Measurements from ENCODE around the gene ATP2C2.

The ATP2C2 gene

DNA sequence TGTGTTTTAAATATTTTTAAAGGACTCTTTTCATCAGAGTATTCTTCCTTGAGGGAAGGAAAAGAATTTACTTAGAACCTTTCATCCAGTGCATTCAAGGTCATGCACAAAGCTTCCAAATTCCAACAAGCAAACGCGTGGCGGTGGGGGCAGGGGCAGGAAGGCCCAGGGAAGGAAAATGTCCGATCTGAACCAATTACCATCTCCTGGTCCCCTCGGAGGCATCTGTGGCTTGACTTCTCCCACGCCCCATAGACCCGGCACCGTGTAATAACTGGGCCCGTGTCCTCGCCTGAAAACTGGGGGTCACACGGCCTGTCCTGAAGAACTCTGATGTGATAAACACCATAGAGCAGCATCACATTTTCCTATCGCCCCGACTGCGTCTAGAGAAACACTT is 117.8 kb downstream of the ATP2C2 start:
- H3K36me3 ChIP-seq (ENCODE audit: control insufficient read depth, insufficient read depth, low read length) = peaks cover 37% of the 10 kb centered on the region

DNA sequence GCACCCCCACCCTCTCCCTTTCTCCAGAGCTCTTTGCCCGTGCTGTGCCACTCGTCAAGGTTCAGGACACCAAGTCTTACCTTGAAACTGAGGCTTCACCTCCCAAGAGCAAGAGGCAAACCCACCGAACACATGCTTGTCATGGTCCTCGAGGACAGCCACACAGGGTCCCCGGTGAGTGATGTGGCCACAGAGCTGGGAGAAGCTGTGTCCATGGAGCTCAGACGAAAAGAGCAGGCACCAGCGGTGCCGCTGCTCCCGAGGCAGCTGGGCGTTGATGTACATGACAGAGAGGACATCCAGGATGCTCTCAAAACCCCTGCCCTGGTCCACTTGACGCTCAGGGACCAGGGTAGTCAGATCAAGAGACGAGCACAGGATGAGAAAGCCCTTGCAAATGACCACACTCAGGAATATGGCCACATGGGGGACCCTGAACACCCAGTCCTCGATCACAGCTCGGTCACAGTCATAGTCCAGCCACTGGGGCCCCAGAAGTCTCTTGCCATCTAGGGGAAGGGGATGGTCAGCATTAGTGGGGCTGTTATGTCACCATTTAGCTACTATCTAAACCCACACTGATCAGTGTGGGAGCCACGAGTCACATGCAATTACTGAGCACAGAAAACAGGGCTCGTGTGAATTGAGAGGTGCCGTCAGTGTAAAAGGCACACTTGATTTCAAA is 118.4 kb downstream of the ATP2C2 start:
- no peaks in the 10 kb centered on the region for H3K4me1 ChIP-seq (ENCODE audit: control insufficient read depth, insufficient read depth, low read length)
- H3K9ac ChIP-seq (ENCODE audit: low read depth, low read length) = no peak overlapping the region

More for the DNA sequence above, 117.8 kb downstream of the ATP2C2 start:
- Histone ChIP-seq H3K9ac (ENCODE audit: low read depth, low read length) (no peak overlapping the region), H3K4me1 (ENCODE audit: control insufficient read depth, insufficient read depth, low read length) (no peaks in the 10 kb centered on the region), H3K4me3 (ENCODE audit: low read depth, low read length) (no peak overlapping the region), H3K27me3 (ENCODE audit: control insufficient read depth, insufficient read depth, low read length) (no peaks in the 10 kb centered on the region), H3K27ac (ENCODE audit: low read depth, low read length) (no peak overlapping the region), H3K9me3 (ENCODE audit: control insufficient read depth, insufficient read depth, low read length) (no peaks in the 10 kb centered on the region)

DNA sequence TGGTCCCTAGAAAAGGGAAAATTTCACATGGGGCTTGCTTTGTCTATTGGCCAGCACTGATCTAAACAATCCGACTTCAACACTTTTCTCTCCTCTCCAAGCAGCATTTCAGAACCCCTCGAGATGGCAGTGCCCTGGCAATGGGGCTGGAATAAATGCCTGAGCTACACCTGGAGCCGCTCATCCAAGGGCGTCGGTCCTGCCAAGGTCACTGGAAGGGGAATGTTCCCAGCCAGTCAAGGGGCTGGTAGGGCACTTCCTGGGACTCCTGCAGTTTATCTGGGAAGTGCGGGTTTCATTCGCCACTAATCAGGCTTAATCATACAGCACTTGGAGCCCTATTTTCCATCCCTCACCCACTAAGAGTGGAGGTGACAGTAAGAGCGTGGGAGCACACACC is 119.0 kb downstream of the ATP2C2 start:
- Histone ChIP-seq H3K27me3 (ENCODE audit: control insufficient read depth, insufficient read depth, low read length) (no peaks in the 10 kb centered on the region), H3K27ac (ENCODE audit: low read depth, low read length) (no peak overlapping the region), H3K4me1 (ENCODE audit: control insufficient read depth, insufficient read depth, low read length) (no peaks in the 10 kb centered on the region), H3K36me3 (ENCODE audit: control insufficient read depth, insufficient read depth, low read length) (peaks cover 37% of the 10 kb centered on the region), H3K9me3 (ENCODE audit: control insufficient read depth, insufficient read depth, low read length) (no peaks in the 10 kb centered on the region), H3K4me3 (ENCODE audit: low read depth, low read length) (no peak overlapping the region), H3K9ac (ENCODE audit: low read depth, low read length) (no peak overlapping the region)

More for the DNA sequence above, 118.4 kb downstream of the ATP2C2 start:
- Histone ChIP-seq H3K27ac (ENCODE audit: low read depth, low read length) (no peak overlapping the region), H3K4me3 (ENCODE audit: low read depth, low read length) (no peak overlapping the region), H3K36me3 (ENCODE audit: control insufficient read depth, insufficient read depth, low read length) (peaks cover 37% of the 10 kb centered on the region), H3K27me3 (ENCODE audit: control insufficient read depth, insufficient read depth, low read length) (no peaks in the 10 kb centered on the region), H3K9me3 (ENCODE audit: control insufficient read depth, insufficient read depth, low read length) (no peaks in the 10 kb centered on the region)

DNA sequence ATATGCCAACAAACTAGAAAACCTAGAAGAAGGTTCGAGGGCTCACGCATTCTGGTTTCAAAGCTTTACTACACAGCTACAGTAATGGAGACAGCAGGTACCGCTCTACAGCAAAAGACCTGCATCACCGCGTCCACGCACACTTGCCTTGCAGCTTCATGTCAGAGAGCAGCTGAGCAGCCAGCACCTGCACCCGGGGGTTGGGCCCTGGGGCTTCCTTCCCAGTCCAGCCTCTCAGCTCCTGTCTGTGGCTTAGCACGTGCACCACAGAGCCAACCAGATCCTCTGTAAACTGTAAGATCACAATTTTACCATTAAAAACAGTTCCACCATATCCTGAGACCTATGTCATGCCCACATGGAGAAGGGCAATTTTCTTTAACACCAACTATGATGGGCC is 120.8 kb downstream of the ATP2C2 start:
- no peaks in the 10 kb centered on the region for H3K4me1 ChIP-seq (ENCODE audit: control insufficient read depth, insufficient read depth, low read length)
- H3K9me3 ChIP-seq (ENCODE audit: control insufficient read depth, insufficient read depth, low read length) = peaks cover 16% of the 10 kb centered on the region
- peaks cover 43% of the 10 kb centered on the region for H3K36me3 ChIP-seq (ENCODE audit: control insufficient read depth, insufficient read depth, low read length)
- H3K9ac ChIP-seq (ENCODE audit: low read depth, low read length) = no peak overlapping the region
- no peaks in the 10 kb centered on the region for H3K27me3 ChIP-seq (ENCODE audit: control insufficient read depth, insufficient read depth, low read length)
- no peak overlapping the region for H3K4me3 ChIP-seq (ENCODE audit: low read depth, low read length)
- no peak overlapping the region for H3K27ac ChIP-seq (ENCODE audit: low read depth, low read length)

DNA sequence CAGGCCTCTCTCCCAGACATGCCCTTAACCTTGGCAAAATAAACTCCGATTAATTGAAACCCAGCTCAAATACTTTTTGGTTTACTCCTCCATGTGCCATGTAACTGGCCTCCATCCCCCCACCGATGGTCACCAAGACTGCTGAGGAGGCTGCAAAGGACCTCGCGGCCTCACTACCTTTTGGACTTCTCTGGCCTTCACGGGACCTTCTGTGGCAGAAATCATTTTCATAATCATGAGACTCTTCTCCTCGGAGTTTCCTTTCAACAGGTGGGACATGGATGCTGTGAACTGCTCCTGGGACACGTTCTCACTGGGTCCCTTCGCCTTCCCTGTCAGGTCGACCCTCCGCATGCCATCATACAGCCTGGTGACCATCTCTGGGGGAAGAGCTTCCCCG is 127.2 kb downstream of the ATP2C2 start:
- H3K9ac ChIP-seq (ENCODE audit: low read depth, low read length) = no peak overlapping the region
- peaks cover 50% of the 10 kb centered on the region for H3K36me3 ChIP-seq (ENCODE audit: control insufficient read depth, insufficient read depth, low read length)
- H3K27ac ChIP-seq (ENCODE audit: low read depth, low read length) = no peak overlapping the region
- no peak overlapping the region for H3K4me3 ChIP-seq (ENCODE audit: low read depth, low read length)
- H3K27me3 ChIP-seq (ENCODE audit: control insufficient read depth, insufficient read depth, low read length) = no peaks in the 10 kb centered on the region
- H3K9me3 ChIP-seq (ENCODE audit: control insufficient read depth, insufficient read depth, low read length) = peaks cover 19% of the 10 kb centered on the region
- no peaks in the 10 kb centered on the region for H3K4me1 ChIP-seq (ENCODE audit: control insufficient read depth, insufficient read depth, low read length)

DNA sequence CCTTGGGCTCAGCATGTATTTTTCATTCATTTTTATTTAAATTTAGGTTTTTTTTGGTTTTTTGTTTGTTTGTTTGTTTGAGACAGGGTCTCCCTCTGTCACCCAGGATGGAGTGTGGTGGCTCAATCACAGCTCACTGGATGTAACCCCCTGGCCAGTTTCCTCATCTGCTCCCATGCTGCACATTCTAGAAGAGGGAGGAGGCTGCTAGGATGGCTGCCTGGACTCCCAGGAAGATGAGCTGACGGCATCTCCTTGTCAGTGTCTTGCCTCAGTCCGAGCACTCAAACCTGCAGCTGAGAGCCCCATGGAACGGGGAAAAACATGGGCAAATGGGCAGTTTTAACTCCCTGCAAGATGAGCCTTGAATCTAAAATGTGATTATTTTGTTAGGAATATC is 128.7 kb downstream of the ATP2C2 start:
- Histone ChIP-seq H3K27ac (ENCODE audit: low read depth, low read length) (no peak overlapping the region), H3K4me1 (ENCODE audit: control insufficient read depth, insufficient read depth, low read length) (no peaks in the 10 kb centered on the region), H3K9ac (ENCODE audit: low read depth, low read length) (no peak overlapping the region), H3K4me3 (ENCODE audit: low read depth, low read length) (no peak overlapping the region), H3K9me3 (ENCODE audit: control insufficient read depth, insufficient read depth, low read length) (peaks cover 19% of the 10 kb centered on the region), H3K27me3 (ENCODE audit: control insufficient read depth, insufficient read depth, low read length) (no peaks in the 10 kb centered on the region), H3K36me3 (ENCODE audit: control insufficient read depth, insufficient read depth, low read length) (peaks cover 50% of the 10 kb centered on the region)

DNA sequence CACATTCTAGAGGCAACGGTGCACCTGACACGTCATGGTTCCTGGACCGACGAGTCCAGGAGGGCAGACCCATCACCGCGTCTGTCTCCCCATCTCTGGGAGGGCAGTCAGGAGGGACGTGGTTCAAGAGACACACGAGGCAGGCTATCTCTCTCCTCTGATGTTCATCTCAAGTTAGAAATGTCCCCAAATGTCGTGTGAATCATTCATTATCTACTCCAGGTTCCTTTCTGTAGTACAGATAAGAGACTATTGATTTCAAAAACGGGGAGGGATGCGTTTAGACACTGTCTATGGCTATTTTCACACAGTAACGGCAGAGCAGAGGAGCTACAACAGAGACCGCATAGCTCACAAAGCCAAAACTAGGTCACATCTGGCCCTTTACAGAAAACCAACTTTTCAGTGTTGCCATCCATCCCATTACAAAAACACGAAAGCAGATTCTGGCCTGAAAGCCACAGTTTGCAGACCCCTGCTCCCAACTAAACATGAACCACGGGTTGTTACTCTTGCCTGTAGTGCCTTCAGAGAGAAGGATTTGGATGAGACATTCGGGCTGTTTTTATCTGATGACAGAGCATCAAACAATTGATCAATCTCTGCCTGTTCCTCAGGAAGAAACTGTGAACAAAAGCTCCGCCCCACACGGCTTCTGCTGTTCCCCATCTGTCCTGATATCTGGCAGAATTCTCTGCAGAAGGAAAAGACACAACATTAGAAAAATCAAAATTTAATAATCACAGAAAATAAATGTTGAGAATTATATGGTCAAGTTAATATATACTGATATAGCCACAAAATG is 129.3 kb downstream of the ATP2C2 start:
- Histone ChIP-seq H3K9ac (ENCODE audit: low read depth, low read length) (no peak overlapping the region), H3K27ac (ENCODE audit: low read depth, low read length) (no peak overlapping the region), H3K27me3 (ENCODE audit: control insufficient read depth, insufficient read depth, low read length) (no peaks in the 10 kb centered on the region), H3K4me3 (ENCODE audit: low read depth, low read length) (no peak overlapping the region), H3K9me3 (ENCODE audit: control insufficient read depth, insufficient read depth, low read length) (peaks cover 17% of the 10 kb centered on the region), H3K4me1 (ENCODE audit: control insufficient read depth, insufficient read depth, low read length) (no peaks in the 10 kb centered on the region), H3K36me3 (ENCODE audit: control insufficient read depth, insufficient read depth, low read length) (peaks cover 55% of the 10 kb centered on the region)

DNA sequence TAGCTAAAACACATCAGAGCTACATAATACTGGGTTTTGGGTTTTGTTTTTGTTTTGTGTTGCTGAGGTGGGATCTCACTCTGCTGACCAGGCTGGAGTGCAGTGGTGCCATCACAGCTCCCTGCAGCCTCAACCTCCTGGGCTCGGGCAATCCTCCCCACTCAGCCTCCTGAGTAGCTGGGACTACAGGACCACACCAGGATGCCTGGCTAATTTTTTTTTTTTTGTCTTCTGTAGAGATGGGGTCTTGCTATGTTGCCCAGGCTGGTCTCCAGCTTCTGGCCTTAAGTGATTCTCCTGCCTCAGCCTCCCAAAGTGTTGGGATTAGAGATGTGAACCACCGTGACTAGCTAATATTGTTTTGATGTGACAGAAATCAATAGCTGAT is 129.9 kb downstream of the ATP2C2 start:
- Histone ChIP-seq H3K27ac (ENCODE audit: low read depth, low read length) (no peak overlapping the region), H3K27me3 (ENCODE audit: control insufficient read depth, insufficient read depth, low read length) (no peaks in the 10 kb centered on the region), H3K9ac (ENCODE audit: low read depth, low read length) (no peak overlapping the region), H3K36me3 (ENCODE audit: control insufficient read depth, insufficient read depth, low read length) (peaks cover 50% of the 10 kb centered on the region), H3K4me3 (ENCODE audit: low read depth, low read length) (no peak overlapping the region), H3K4me1 (ENCODE audit: control insufficient read depth, insufficient read depth, low read length) (no peaks in the 10 kb centered on the region), H3K9me3 (ENCODE audit: control insufficient read depth, insufficient read depth, low read length) (peaks cover 11% of the 10 kb centered on the region)

DNA sequence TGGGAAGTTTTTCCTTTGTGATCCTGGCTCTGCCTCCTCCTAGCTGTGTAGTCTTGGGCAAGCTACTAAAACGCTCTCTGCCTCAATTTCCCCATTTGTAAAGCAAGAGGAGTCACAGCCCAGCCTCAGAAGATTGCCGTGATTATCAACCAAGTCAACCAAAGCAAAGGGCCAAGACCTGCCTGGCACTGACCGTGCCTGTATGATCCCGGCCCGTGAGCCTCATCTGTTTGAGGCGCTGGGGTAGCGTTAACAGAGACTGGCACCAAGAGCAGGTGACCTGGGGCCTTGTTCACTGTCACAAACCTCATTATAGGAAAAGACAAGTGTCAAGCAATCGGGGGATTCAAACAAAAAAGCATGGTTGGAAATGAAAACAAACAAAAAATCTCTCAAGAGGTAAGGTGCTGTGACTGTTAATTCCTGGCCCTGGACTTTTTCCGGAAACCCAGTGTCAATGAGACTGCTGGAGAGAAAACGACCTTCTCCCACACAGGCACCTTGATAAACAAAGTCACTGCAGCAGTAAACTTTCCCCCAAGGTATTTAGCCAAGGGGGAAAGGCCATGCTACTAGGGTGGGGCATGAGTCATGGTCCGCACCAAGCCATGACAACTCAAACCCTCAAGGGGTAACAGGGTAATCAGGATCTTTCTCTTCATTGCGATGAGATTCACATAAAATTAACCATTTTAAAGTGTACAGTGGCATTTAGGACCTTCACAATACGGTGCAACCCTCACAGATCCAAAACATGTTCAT is 130.7 kb downstream of the ATP2C2 start:
- Histone ChIP-seq H3K4me1 (ENCODE audit: control insufficient read depth, insufficient read depth, low read length) (peaks cover 3% of the 10 kb centered on the region; the same call in 1 of the 2 replicates), H3K36me3 (ENCODE audit: control insufficient read depth, insufficient read depth, low read length) (peaks cover 43% of the 10 kb centered on the region), H3K9ac (ENCODE audit: low read depth, low read length) (no peak overlapping the region), H3K27ac (ENCODE audit: low read depth, low read length) (no peak overlapping the region), H3K27me3 (ENCODE audit: control insufficient read depth, insufficient read depth, low read length) (no peaks in the 10 kb centered on the region), H3K9me3 (ENCODE audit: control insufficient read depth, insufficient read depth, low read length) (0 out of 2 replicates have a peak, but pooled peaks cover 4% of the 10 kb centered on the region), H3K4me3 (ENCODE audit: low read depth, low read length) (no peak overlapping the region)

DNA sequence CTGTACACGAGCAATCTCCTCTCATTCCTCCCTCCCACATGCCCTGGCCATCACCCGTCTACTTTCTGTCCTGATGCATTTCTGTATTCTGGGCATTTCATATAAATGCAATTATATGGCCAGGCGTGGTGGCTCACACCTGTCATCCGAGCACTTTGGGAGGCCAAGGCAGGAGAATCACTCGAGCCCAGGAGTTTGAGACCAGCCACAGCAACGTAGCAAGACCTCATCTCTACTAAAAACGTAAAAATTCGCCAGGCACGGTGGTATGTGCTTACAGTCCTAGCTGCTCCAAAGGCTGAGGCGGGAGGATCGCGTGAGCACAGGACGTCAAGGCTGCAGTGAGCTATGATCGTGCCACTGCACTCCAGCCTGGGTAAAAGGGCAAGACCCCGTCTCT is 131.3 kb downstream of the ATP2C2 start:
- no peak overlapping the region for H3K27ac ChIP-seq (ENCODE audit: low read depth, low read length)
- no peak overlapping the region for H3K4me3 ChIP-seq (ENCODE audit: low read depth, low read length)
- H3K4me1 ChIP-seq (ENCODE audit: control insufficient read depth, insufficient read depth, low read length) = peaks cover 3% of the 10 kb centered on the region; the same call in 1 of the 2 replicates
- H3K9me3 ChIP-seq (ENCODE audit: control insufficient read depth, insufficient read depth, low read length) = no peaks in the 10 kb centered on the region
- H3K9ac ChIP-seq (ENCODE audit: low read depth, low read length) = no peak overlapping the region
- H3K36me3 ChIP-seq (ENCODE audit: control insufficient read depth, insufficient read depth, low read length) = peaks cover 37% of the 10 kb centered on the region
- no peaks in the 10 kb centered on the region for H3K27me3 ChIP-seq (ENCODE audit: control insufficient read depth, insufficient read depth, low read length)
